Retina (tissue), 1 donor: Measurements from ENCODE around the gene CDHR2.
"Not testable (repeated sequence)": the region's sequence is repeated elsewhere in the genome, so short reads cannot be mapped to it uniquely, and the experiment has no call there.

Source experiments
- DNase-seq: peaks from one replicate; pipeline ENCODE4 v3.0.0-alpha.2; 2016

The CDHR2 gene

GRCh38 chr5:176541338-176542134, 7.6 kb upstream of the CDHR2 start:
- DNase-seq = no peak

- DNase-seq = no peak
These were observed 7.0 kb upstream of the CDHR2 start for GRCh38 chr5:176542135-176542595.

DNA sequence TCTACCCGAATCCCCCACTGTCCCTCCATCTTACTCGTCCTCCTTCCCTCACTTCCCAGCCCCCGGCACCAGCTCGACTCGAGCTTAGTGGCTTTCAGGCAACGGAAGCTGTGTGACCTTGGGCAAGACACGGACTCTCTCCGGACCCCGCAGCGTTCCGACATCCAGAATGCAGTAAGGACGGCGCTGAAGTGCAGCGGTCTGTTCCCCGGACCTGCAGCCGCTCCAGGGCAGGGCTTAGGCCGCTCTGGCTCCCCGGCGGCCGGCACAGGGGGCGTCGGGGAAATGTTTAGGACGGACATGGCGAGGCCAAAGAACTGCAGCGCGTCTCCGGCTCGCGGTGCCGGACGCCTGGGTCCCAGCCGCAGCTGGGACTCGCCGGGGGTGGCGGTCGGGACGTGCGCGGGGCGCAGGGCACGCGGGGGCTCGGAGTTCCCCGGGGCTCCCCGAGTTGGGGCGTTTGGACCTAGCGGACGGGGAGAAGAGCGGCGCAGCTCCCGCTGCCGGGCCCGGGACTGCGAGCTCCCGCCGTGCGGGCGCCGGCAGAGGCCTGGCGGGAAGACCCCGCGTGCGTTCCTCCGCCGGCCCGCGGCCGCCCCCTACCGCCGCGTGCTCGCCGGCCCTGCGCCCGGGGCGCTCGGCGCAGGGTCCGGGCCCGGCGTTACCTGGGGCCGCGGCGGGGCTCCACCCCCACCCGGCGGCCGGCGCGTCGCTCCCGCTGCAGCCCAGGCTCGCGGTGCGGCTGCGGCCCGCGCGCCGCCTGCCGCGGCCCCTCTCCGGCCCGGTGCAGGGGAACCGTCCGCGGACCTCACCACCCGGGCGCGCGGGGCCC, 6.3 kb upstream of the CDHR2 start:
- peak; percentile 66 for DNase-seq

- peak; percentile 84 for DNase-seq
These were observed 5.5 kb upstream of the CDHR2 start for GRCh38 chr5:176543428-176544182.

- DNase-seq = no peak
These were observed 3.8 kb upstream of the CDHR2 start for GRCh38 chr5:176545388-176545736.

GRCh38 chr5:176545737-176546509, 3.2 kb upstream of the CDHR2 start:
- DNase-seq = no peak

DNA sequence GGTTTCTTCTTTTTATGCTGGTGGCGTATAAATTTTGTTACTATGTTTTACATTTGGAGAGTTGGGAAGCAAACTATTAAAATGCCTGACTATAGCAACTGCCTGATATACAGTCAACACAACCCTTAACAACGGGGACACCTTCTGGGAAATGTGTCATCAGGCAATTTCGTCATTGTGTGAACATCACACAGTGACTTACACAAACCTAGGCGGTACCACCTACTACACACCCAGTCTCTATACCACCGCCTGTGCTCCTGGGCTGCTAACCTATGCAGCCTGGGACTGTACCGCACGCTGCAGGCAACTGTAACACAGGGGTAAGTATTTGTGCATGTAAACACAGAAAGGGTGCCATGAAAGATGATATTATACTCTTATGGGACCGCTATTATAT, 1.3 kb upstream of the CDHR2 start:
- no peak for DNase-seq

- no peak for DNase-seq
These were observed 729 bp downstream of the CDHR2 start for GRCh38 chr5:176549871-176550270.

DNA sequence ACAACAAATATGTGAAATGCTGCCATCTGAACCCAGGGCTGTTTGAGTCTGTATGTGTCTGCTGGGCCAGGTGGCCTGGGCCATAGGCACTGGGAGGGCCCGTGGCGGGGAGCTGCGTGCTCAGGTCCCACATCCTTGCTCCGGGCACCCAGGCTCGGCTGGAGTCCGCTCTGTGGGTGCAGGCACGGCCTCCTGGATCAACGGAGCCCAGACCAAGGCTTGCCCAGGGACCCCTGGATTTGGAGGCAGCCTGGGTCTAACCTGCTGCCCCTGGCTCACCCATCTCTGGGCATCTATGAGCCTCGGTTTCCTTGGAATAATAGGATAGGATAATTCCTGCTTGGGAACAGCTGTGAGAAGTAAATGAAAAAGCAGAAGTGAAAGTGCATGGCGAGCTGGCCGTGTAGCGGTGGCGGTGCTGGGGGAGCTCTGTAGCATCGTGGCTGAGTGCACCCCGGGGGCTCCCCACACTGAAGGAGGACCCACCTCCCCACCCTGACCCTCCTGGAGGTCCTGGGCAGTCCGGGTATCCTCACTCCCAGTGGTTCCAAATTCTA, 1.2 kb downstream of the CDHR2 start:
- no peak for DNase-seq

GRCh38 chr5:176550937-176551336, 1.8 kb downstream of the CDHR2 start:
- DNase-seq = not testable (repeated sequence)

DNA sequence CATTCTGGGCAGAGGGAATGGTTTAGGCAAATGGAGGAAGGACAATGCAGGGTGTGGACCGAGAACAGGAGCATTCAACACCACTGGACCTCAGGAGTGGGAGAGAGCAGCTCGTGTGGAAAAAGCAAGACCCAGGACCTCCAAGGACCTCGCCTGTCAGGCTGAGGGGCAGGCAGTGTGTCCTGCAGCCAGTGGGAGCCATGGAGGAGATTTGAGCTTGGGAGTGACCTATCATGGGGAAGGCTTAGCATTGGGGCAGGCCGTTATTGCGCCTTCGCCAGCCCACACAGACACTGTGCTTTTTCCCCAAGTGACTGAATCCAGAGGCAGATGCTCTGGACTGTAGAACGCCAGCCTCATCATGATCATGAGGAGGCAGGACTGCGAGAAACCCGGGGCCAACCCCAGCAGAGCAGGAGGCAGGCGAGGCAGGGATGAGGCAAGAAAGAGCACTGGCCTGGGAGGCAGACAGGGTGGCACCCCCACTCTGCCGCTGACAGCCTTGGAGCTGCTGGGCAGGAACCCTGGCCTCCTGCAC, 3.3 kb downstream of the CDHR2 start:
- DNase-seq = no peak

DNA sequence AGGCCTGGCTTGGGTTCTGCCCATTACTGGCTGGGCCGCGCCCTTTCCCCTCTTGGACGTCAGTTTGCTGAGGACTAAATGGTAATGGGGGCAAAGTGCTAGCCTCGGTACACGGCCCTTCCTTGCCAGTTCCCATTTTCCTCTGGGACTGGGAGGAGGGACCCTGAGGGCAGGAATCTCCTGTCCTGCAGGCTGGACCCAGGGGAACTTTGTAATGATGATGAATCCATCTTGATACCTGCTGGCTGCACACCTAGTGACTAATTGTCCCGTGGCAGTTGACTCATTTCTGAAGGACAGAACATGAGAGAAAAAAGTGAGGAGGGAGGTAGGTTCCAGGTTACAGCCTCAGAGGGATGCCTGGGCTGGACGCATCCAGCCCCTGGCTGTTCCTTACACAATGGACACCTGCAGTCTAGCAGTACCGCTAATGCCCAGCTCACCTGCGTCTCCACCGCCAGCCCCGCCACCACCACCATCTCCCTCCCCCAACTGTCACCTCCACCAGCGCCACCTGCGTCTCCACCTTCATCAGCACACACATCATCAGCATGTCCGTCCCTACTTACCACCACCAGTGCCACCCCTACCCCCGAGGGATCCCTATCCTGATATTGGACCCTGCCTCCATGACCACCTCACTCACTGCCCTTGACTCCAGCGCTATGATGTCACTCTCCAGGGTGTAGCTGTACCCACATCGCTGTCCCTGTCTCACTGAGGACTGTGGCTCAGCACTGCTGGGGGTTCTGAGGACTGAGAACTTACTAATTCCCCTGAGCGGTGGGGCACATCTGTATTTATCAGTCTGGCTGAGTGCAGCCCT, 4.3 kb downstream of the CDHR2 start:
- no peak for DNase-seq

- DNase-seq = no peak
These were observed 8.7 kb downstream of the CDHR2 start for GRCh38 chr5:176557846-176558245.

- DNase-seq = no peak
These were observed 10.5 kb downstream of the CDHR2 start for GRCh38 chr5:176559683-176560082.

GRCh38 chr5:176560364-176560763, 11.2 kb downstream of the CDHR2 start:
- DNase-seq = no peak

DNA sequence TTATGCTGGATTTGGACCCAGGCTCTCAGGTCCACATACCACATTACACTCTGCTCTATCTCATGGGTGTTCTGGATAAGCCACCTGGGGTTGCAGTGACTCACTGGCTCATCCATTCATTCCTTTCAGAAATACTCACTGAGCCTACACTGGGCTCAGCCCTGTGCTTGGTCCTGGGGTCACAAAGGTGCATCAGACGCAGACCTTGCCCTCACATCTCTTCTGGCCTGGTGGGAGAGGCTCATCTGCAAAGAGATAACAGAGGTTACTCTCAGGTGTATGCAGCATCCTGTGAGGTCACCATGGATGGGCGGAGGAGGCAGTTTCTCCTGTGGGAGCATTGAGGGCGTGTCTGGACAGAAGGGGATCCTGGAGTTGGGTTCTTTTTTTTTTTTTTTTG, 12.1 kb downstream of the CDHR2 start:
- no peak for DNase-seq

GRCh38 chr5:176562189-176562588, 13.0 kb downstream of the CDHR2 start:
- DNase-seq = no peak

DNA sequence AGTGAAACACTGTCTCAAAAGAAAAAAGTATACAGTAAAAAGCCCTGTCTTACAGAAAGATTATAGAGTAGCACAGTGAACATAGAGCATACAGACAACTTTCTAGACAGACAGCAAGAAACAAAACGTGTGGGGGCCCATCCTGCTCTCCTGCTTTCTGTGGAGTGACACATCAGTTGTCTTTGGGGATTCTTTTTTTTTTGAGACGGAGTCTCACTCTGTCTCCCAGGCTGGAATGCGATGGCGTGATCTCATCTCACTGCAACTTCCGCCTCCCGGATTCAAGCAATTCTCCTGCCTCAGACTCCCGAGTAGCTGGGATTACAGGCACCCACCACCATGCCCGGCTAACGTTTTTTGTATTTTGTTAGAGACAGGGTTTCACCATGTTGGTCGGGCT, 14.9 kb downstream of the CDHR2 start:
- DNase-seq = no peak

DNA sequence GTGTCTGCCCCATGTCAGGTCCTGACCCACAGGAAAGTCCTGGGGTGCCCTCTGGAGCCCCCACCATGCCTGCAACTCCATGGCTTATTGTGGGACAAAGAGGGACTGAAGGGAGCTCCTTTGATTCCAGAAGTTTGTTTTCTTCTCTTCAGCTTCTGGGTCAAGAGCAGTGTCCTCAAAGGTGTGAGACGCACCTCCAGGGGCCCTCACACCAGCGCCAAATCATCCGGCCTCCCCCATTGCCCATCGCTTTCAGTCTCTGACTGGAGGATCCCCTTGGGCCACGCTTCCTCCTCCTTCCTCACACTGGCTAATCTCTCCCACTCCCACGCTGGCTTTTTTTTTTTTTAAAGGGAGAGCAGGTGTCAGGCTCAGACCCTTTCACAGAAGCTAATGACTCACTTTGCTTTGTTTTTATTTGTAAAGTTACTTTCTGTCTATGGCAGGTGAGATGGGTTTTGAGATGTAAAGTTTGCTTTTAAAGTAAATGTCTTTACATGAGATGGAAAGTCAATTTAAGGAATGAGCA, 16.7 kb downstream of the CDHR2 start:
- no peak for DNase-seq

- no peak for DNase-seq
These were observed 19.5 kb downstream of the CDHR2 start for GRCh38 chr5:176568657-176569056.

DNA sequence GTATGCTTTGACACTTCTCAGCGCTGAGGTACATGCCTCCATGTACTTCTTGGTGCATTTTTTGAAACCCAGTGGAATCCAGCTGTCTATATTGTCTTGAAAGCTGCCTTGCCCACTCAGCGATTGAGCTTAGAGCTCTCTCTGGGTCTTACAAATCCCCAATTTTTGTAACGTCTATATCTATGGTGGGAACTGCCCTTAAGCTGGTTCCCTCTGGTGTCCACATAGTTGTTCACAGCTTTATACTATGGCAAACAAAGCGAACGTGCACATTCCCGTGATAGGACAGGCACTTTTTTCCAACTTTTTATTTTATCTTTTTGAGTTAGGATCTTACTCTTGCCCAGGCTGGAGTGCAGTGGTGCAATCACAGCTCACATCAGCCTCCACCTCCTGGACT, 20.9 kb downstream of the CDHR2 start:
- no peak for DNase-seq
